Bronchial epithelial cell (primary cell): ENCODE data around the gene GRK2. TPM values are rescaled to one million over a fixed set of nuclear protein-coding genes. Genes with fewer than 3 reads are reported as not detected.
A peak's percentile ranks its signal among the peaks of the same experiment; 100 is the strongest.

Source experiments
- DNase-seq: peaks from one replicate; pipeline ENCODE4 v3.0.0-alpha.2; 2010; ENCODE audit warnings: low read depth
- FAIRE-seq: peaks from 2 replicates; lab custom pipeline; 2011; peaks lifted over from hg19 to GRCh38; lab: Jason Lieb, UNC
- H3K27me3 ChIP-seq: 2 replicates; pipeline ENCODE4 v1.5.1; 2011; ENCODE audit warnings: low read length; ENCODE audit not compliant: control insufficient read depth, insufficient read depth
- H3K36me3 ChIP-seq: 2 replicates; pipeline ENCODE4 v1.5.1; 2011; ENCODE audit warnings: low read length; ENCODE audit not compliant: control insufficient read depth, insufficient read depth
- H3K4me3 ChIP-seq: 2 replicates; pipeline ENCODE4 v1.5.1; 2011; ENCODE audit warnings: mild to moderate bottlenecking, low read depth, low read length, control low read depth
- total RNA-seq: library from RNA; depleted of rRNA; stranded (reverse); fragments of >200 nt; gene quantifications from 2 replicates; pipeline ENCODE4 v1.2.1, GENCODE V29; 2014
- TF ChIP-seq, protein P1 (sequence below): IDR thresholded peaks from 2 replicates; pipeline ENCODE4 v1.5.1; 2011; ENCODE audit warnings: mild to moderate bottlenecking, moderate library complexity, low read length, control low read depth, inconsistent platforms; ENCODE audit not compliant: insufficient read depth, severe bottlenecking

Gene GRK2
- total RNA-seq, 1 donor from 2014 or later: 55.0 TPM

DNA sequence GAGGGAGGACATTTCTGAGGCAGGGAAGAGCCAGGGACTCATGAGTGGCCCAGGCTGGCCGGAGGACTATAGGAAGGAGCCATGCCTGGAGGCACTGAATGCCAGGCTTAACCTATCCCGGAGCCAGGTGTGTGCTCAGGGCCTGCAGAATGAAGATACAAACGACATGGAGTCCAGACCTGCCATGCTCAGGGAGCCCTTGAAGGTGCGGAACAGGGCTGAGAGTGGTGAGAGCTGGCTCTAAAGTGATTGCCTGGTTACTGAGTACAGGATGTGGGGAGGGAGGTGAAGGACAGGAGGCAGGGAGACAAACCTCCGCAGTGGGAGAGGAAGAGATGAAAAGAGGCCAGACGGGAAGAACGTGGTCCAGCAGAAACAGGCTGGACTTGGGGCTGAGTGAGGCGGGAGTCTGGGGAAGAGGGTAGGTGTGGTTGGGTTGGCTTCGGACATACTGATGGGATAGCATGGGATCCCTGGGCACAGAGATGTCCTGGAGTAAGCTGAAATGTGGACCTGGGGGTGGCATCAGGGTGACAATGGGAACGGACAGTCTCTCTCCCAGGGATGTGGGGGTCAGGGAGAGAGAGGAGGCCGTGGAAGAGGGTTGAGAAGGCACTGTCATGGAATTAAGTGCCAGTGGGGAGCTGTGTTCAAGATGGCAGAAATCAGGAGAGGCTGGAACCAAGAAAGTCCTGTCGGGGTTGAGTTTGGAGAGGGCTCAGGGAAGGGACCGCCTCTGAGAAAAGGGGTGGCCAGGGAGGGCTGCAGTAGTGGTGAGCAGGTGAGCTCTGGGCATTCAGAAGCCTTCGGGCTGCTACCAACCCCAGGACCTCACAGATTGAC is 21.3 kb downstream of the GRK2 start:
- TF ChIP-seq, protein P1, sequence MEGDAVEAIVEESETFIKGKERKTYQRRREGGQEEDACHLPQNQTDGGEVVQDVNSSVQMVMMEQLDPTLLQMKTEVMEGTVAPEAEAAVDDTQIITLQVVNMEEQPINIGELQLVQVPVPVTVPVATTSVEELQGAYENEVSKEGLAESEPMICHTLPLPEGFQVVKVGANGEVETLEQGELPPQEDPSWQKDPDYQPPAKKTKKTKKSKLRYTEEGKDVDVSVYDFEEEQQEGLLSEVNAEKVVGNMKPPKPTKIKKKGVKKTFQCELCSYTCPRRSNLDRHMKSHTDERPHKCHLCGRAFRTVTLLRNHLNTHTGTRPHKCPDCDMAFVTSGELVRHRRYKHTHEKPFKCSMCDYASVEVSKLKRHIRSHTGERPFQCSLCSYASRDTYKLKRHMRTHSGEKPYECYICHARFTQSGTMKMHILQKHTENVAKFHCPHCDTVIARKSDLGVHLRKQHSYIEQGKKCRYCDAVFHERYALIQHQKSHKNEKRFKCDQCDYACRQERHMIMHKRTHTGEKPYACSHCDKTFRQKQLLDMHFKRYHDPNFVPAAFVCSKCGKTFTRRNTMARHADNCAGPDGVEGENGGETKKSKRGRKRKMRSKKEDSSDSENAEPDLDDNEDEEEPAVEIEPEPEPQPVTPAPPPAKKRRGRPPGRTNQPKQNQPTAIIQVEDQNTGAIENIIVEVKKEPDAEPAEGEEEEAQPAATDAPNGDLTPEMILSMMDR: no peak
- Histone ChIP-seq H3K36me3 (peaks cover 38% of the 10 kb centered on the region), H3K27me3 (no peaks in the 10 kb centered on the region), H3K4me3 (no peak overlapping the region)
- DNase-seq (no peak), FAIRE-seq (peak; percentile 92)

DNA sequence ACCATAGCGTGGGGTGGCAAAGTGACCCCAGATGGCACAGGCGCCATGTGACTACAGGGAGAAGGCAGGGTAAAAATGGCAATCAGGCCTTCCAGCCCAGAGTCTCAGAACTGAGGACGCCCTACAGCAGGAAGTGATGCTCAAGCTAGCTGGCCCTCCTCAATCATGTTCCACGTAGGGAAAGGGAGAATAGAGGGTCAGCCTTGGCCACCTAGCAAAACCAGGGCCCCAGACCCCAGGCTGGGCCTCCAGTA is 21.9 kb downstream of the GRK2 start:
- peak overlapping the region; percentile 80 for H3K4me3 ChIP-seq
- no peak for FAIRE-seq
- H3K36me3 ChIP-seq: peaks cover 34% of the 10 kb centered on the region
- no peaks in the 10 kb centered on the region for H3K27me3 ChIP-seq
- DNase-seq: no peak
- TF ChIP-seq, protein P1: no peak

DNA sequence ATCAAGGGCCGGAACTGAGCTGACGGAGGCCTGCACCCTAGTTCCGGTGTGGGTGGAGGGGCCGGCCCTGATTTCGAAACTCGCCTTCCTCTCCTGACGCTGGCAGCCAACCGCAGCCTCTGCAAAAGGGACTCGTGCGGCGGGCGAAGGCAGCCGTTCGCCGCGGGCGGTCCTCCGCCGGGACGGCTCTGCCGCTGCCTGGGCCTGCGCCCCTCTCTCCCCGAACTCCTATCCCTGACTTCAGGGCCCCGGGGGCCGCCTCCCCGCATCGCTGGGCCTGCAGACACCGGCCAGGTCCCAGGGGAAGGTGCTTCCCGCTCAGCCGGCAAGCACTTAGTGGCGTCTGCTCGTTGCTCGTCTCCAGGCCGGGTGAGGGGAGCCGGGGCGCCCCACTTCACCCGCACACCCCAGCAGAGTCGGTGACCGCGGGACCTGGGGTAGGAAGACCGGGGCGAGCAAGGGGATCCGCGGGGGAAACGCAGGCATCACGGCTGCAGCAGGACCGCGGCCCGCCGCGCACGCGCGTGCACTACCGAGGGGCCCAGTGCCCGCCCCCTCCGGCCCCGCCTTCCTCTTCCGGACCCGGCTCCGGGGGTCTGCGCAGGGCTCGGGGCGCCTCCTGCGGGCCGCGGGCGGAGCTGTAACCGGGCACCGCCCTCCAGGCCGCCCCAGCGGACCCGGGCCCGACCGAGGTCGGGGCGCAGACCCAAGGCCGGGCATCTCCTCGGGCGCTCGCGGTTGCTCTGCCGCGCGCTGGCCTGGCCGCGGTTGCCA is 22.4 kb downstream of the GRK2 start:
- Histone ChIP-seq H3K36me3 (peaks cover 29% of the 10 kb centered on the region), H3K27me3 (no peaks in the 10 kb centered on the region), H3K4me3 (peak overlapping the region; percentile 80)
- TF ChIP-seq, protein P1: no peak
- DNase-seq (peak; percentile 77), FAIRE-seq (no peak)

DNA sequence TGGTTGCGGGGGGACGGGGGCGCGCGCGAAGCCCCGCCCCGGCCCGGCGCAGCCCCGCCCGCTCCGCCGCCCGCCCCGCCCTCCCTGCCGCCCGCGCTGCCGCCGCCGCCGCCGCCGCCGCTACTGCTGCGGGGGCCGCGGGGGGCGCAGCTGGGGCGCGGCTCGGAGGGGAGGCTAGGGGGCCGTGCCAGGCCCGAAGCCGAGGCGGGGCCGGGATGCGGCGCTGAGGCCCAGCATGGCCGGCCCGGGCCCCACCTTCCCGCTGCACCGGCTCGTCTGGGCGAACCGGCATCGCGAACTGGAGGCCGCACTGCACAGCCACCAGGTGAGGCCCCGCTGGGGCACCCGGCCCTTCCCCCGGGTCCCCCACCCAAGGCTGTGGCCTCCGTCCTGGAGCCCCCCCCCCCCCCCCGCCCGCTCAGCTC is 23.0 kb downstream of the GRK2 start, which contains the start of gene ANKRD13D:
Gene ANKRD13D, plus strand, starts transcription at position 78 of the 425 bp plus-strand sequence. Its CDS starts 158 bp downstream, at position 236.
- FAIRE-seq (no peak), DNase-seq (no peak)
- TF ChIP-seq, protein P1: no peak
- H3K4me3 ChIP-seq: peak within 1 kb of the TSS; percentile 80
- peaks cover 24% of the 10 kb centered on the region for H3K36me3 ChIP-seq
- H3K27me3 ChIP-seq: no peaks in the 10 kb centered on the region

DNA sequence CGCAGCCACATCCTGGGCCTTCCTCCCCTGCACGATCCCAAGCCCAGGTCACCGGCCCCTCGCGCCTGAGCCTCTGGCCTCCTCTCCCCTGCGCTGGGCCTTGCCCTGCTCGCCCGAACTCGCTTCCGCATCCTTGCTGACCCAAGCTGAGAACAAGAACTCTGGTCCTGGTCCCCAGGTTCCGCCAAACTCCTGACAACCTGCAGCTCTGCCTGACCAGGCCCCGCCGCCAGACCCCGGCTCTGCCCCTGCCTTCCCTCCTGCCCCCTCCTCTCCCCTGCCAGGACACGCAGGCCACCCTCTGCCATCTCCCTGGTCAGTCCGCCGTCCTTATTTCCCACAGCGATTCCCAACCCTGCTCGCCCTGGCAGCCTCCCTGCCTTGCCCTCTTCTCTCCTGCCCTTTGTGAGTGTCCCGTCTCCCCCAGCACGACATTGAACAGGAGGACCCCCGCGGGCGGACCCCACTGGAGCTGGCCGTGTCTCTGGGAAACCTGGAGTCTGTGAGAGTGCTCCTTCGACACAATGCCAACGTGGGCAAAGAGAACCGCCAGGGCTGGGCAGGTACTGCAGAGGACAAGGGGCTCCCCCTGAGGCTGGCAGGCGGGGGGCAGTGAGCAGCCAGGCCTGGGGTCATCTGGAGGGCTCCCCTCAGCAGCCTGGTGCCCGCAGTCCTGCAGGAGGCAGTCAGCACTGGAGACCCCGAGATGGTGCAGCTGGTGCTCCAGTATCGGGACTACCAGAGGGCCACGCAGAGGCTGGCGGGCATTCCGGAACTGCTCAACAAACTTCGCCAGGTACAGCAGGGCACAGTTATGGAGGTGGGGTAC is 23.6 kb downstream of the GRK2 start:
- Histone ChIP-seq H3K4me3 (peak overlapping the region; percentile 80), H3K36me3 (peaks cover 24% of the 10 kb centered on the region), H3K27me3 (no peaks in the 10 kb centered on the region)
- no peak for FAIRE-seq
- TF ChIP-seq, protein P1: no peak
- no peak for DNase-seq
